Fibroblast of pulmonary artery (primary cell): ENCODE measurements around the gene SLC25A41.
A peak's percentile ranks its signal among the peaks of the same experiment; 100 is the strongest.

Experiments used
- DNase-seq: peaks from one replicate; pipeline ENCODE4 v3.0.0-alpha.2; 2010; ENCODE audit warnings: low read depth
- H3K4me3 ChIP-seq: replicated peaks from 2 replicates; pipeline ENCODE4 v1.5.1; 2011; ENCODE audit warnings: low read depth, mild to moderate bottlenecking, control low read depth, low read length, moderate library complexity
- CTCF ChIP-seq: IDR thresholded peaks from 2 replicates; pipeline ENCODE4 v1.5.1; 2011; ENCODE audit warnings: mild to moderate bottlenecking, control low read depth, low read length, inconsistent platforms; ENCODE audit errors: missing control alignments

Gene SLC25A41

GRCh38 chr19:6379744-6380143 is 53.8 kb downstream of the SLC25A41 start:
- DNase-seq, result no peak
- no peak overlapping the region for H3K4me3 ChIP-seq
- TF ChIP-seq CTCF, result no peak

- no peak for TF ChIP-seq CTCF
- no peak for DNase-seq
- H3K4me3 ChIP-seq, result no peak overlapping the region
Measured at GRCh38 chr19:6378486-6378885, 55.1 kb downstream of the SLC25A41 start.

- DNase-seq, result peak; percentile 21
- no peak overlapping the region for H3K4me3 ChIP-seq
- TF ChIP-seq CTCF, result no peak
Measured at GRCh38 chr19:6378041-6378440, 55.5 kb downstream of the SLC25A41 start.

GRCh38 chr19:6376512-6377190 is 56.9 kb downstream of the SLC25A41 start:
- no peak for DNase-seq
- no peak overlapping the region for H3K4me3 ChIP-seq
- TF ChIP-seq CTCF, result no peak
